Spleen (tissue), 7 donors: ENCODE data around the gene DOCK4.

ENCODE experiments used
- POLR2A ChIP-seq, 3 donors: fragments of 450-650 bp; IDR thresholded peaks; one replicate each; pipeline ENCODE4 v1.5.1; 2017; ENCODE audit warnings: antibody characterized with exemption in 3 of 3, mild to moderate bottlenecking in 1 of 3
- POLR2AphosphoS5 ChIP-seq, 3 donors: sonication (generic); formaldehyde crosslinking; IDR thresholded peaks; one replicate each; pipeline ENCODE4 v1.5.1; 2017; ENCODE audit warnings: antibody characterized with exemption in 3 of 3
- TF ChIP-seq, protein P1 (sequence below), 11 experiments: fragments of 200-600 bp in 7 of 11; fragments of 450-650 bp in 4 of 11; sonication (generic) in 4 of 11; IDR thresholded peaks in 8 of 11; conservative IDR thresholded peaks in 3 of 11; 1 replicate in 7 of 11; 2 replicates in 4 of 11; pipeline versions ENCODE4 v1.4.0 to v1.8.0; 2016 to 2021; ENCODE audit warnings: antibody characterized with exemption in 11 of 11, inconsistent platforms in 4 of 11, mild to moderate bottlenecking in 1 of 11
- donor health status: DM: no; HTN: no; CAD: no; lungs with moderate emphysema.
- donor health status: DM: no; HTN: no; CAD: no.
- donor health status: DM: no; HTN: no; CAD: no.

DNA sequence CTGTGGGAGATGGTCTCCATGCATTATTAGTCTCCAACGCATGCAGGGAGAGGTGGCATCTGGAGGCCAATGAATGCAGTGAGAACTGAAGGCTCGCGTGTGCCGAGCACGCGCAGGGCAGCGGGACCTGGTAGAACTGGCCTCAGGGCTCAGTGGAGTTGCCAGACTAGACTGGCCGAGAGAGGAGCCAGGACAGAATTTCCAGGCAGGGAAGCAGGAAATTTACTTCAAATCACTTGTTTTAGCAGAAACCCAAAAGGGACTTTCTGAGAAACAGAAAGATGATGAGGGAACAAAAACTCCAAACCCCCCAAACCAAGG lies 332.9 kb downstream of the DOCK4 start:
- TF ChIP-seq, protein P1, sequence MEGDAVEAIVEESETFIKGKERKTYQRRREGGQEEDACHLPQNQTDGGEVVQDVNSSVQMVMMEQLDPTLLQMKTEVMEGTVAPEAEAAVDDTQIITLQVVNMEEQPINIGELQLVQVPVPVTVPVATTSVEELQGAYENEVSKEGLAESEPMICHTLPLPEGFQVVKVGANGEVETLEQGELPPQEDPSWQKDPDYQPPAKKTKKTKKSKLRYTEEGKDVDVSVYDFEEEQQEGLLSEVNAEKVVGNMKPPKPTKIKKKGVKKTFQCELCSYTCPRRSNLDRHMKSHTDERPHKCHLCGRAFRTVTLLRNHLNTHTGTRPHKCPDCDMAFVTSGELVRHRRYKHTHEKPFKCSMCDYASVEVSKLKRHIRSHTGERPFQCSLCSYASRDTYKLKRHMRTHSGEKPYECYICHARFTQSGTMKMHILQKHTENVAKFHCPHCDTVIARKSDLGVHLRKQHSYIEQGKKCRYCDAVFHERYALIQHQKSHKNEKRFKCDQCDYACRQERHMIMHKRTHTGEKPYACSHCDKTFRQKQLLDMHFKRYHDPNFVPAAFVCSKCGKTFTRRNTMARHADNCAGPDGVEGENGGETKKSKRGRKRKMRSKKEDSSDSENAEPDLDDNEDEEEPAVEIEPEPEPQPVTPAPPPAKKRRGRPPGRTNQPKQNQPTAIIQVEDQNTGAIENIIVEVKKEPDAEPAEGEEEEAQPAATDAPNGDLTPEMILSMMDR (IDR thresholded peaks at IDR 0.05 in 8 of 11, conservative IDR thresholded peaks at IDR 0.05 in 3 of 11), result no peak
- TF ChIP-seq POLR2AphosphoS5 (IDR thresholded peaks at IDR 0.05) (no peak), POLR2A (IDR thresholded peaks at IDR 0.05) (no peak)
